ENCODE data around the gene DNAH14.

Gene DNAH14

DNA sequence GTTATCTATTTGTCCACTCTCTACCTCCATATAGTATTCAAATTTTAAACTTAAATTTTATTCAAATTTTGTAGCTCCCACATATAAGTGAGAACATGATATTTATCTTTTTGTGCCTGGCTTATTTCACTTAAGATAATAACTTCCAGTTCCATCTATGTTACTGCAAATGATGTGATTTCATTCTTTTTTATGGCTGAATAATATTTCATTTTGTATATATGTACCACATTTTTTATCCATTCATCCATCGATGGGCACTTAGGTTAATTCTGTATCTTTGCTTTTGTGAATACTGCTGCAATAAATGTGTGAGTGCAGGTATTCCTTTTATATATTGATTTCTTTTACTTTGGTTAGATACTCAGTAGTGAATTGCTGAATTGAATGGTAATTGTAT is 2.1 kb downstream of the DNAH14 start:
- TF ChIP-seq TCF12 (IDR thresholded peaks at IDR 0.05; ENCODE audit: low read depth) (no peak), EP300 (IDR thresholded peaks at IDR 0.05; ENCODE audit: borderline replicate concordance) (no peak), TEAD4 (IDR thresholded peaks at IDR 0.05) (no peak), USF1 (IDR thresholded peaks at IDR 0.05) (no peak), RAD21 (IDR thresholded peaks at IDR 0.05; ENCODE audit: low read depth) (no peak), CREB1 (IDR thresholded peaks at IDR 0.05; ENCODE audit: low read depth) (no peak), EGR1 (IDR thresholded peaks at IDR 0.05) (no peak), ZBTB7A (IDR thresholded peaks at IDR 0.05; ENCODE audit: low read depth) (no peak), YY1 (IDR thresholded peaks at IDR 0.05; ENCODE audit: low read depth) (no peak), CEBPB (IDR thresholded peaks at IDR 0.05) (no peak), FOXM1 (IDR thresholded peaks at IDR 0.05; ENCODE audit: borderline replicate concordance, low read depth) (no peak), NFIC (IDR thresholded peaks at IDR 0.05) (no peak), REST (IDR thresholded peaks at IDR 0.05; ENCODE audit: low read depth) (no peak), TAF1 (IDR thresholded peaks at IDR 0.05; ENCODE audit: low read depth) (no peak)
- TF ChIP-seq, protein P1, sequence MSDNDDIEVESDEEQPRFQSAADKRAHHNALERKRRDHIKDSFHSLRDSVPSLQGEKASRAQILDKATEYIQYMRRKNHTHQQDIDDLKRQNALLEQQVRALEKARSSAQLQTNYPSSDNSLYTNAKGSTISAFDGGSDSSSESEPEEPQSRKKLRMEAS (IDR thresholded peaks at IDR 0.05): no peak

- no peak for TF ChIP-seq EP300 (IDR thresholded peaks at IDR 0.05; ENCODE audit: borderline replicate concordance)
- no peak for TF ChIP-seq REST (IDR thresholded peaks at IDR 0.05; ENCODE audit: low read depth)
Observed at GRCh38 chr1:224932607-224933249, 3.3 kb downstream of the DNAH14 start.

- no peak for TF ChIP-seq TEAD4 (IDR thresholded peaks at IDR 0.05)
- no peak for TF ChIP-seq EP300 (IDR thresholded peaks at IDR 0.05; ENCODE audit: borderline replicate concordance)
- no peak for TF ChIP-seq EGR1 (IDR thresholded peaks at IDR 0.05)
- TF ChIP-seq CEBPB (IDR thresholded peaks at IDR 0.05): no peak
- no peak for TF ChIP-seq CREB1 (IDR thresholded peaks at IDR 0.05; ENCODE audit: low read depth)
Observed at GRCh38 chr1:224933584-224933983, 4.1 kb downstream of the DNAH14 start.

GRCh38 chr1:224938652-224939051 is 9.2 kb downstream of the DNAH14 start:
- no peak for TF ChIP-seq FOXM1 (IDR thresholded peaks at IDR 0.05; ENCODE audit: borderline replicate concordance, low read depth)
- TF ChIP-seq EP300 (IDR thresholded peaks at IDR 0.05; ENCODE audit: borderline replicate concordance): no peak
- TF ChIP-seq, protein P1 (IDR thresholded peaks at IDR 0.05): no peak
- TF ChIP-seq CEBPB (IDR thresholded peaks at IDR 0.05): no peak
- no peak for TF ChIP-seq TEAD4 (IDR thresholded peaks at IDR 0.05)
- no peak for TF ChIP-seq NFIC (IDR thresholded peaks at IDR 0.05)
- TF ChIP-seq YY1 (IDR thresholded peaks at IDR 0.05; ENCODE audit: low read depth): no peak
- TF ChIP-seq REST (IDR thresholded peaks at IDR 0.05; ENCODE audit: low read depth): no peak
- no peak for TF ChIP-seq RAD21 (IDR thresholded peaks at IDR 0.05; ENCODE audit: low read depth)
- TF ChIP-seq USF1 (IDR thresholded peaks at IDR 0.05): no peak
- no peak for TF ChIP-seq CREB1 (IDR thresholded peaks at IDR 0.05; ENCODE audit: low read depth)
- TF ChIP-seq EGR1 (IDR thresholded peaks at IDR 0.05): no peak
- TF ChIP-seq ZBTB7A (IDR thresholded peaks at IDR 0.05; ENCODE audit: low read depth): no peak
- no peak for TF ChIP-seq TAF1 (IDR thresholded peaks at IDR 0.05; ENCODE audit: low read depth)
- no peak for TF ChIP-seq TCF12 (IDR thresholded peaks at IDR 0.05; ENCODE audit: low read depth)

All from Ishikawa (cell line).